RWPE1 (cell line): ENCODE results near the gene PRKCH.

Experiments
- CTCF ChIA-PET: fragments of 350-600 bp; sonication (Branson Sonifier 250); formaldehyde crosslinking; extraction: SDS; loops from one replicate; lab custom pipeline; 2021; lab: Yijun Ruan, JAX
- POLR2A ChIA-PET: fragments of 400-600 bp; formaldehyde crosslinking; extraction: SDS; loops from one replicate; lab custom pipeline; 2020; ENCODE audit warnings: antibody characterized with exemption; ENCODE audit not compliant: low non-redundant PET; lab: Yijun Ruan, JAX
- DNase-seq: peaks from one replicate; pipeline ENCODE4 v3.0.0; 2012; ENCODE audit warnings: low spot score
- H3K27ac ChIP-seq: fragments of 450-650 bp; 2 replicates; pipeline ENCODE4 v1.5.1; 2017
- TF ChIP-seq, protein P1 (sequence below): fragments of 450-650 bp; conservative IDR thresholded peaks from 2 replicates; pipeline ENCODE4 v1.5.1; 2017; ENCODE audit warnings: low read depth, mild to moderate bottlenecking

PRKCH gene

DNA sequence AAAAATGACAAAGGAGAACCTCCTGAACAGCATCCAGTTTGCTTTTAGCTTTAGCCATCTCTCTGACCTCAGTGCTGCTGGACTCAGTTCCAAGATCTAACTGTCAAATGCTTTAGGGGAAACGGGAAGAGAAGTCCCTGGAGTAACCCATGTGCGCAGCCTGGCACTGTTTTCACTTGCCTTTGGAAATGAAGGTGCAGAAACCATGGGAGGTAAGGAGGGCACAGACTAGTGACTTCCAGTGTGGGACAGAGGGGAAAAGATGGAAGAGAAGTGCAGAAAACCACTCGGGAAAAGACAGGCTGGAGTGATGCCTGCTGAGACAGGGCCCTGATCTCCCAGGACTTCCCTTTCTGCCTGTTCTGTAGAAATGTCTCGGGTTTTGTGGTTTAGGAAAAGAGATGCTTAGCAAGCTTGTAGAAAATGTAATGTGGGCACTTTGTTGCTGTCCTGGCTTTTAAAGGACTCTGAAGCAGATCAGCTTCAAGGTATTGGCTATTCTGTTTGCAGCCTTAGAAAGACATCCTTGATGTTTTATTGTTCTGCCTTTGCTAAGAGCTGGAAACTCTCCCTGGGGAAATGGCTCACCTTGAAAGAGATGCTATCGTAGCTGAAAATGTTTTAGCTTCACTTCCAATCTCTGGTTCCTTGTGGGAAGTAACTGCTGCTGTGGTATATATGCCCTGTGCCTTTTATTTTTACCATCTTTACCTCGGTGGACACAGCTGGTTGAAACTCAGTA lies 249.3 kb downstream of the PRKCH start:
- H3K27ac ChIP-seq, result peak overlapping the region; percentile 30; the same call in 1 of the 2 replicates
- TF ChIP-seq, protein P1, sequence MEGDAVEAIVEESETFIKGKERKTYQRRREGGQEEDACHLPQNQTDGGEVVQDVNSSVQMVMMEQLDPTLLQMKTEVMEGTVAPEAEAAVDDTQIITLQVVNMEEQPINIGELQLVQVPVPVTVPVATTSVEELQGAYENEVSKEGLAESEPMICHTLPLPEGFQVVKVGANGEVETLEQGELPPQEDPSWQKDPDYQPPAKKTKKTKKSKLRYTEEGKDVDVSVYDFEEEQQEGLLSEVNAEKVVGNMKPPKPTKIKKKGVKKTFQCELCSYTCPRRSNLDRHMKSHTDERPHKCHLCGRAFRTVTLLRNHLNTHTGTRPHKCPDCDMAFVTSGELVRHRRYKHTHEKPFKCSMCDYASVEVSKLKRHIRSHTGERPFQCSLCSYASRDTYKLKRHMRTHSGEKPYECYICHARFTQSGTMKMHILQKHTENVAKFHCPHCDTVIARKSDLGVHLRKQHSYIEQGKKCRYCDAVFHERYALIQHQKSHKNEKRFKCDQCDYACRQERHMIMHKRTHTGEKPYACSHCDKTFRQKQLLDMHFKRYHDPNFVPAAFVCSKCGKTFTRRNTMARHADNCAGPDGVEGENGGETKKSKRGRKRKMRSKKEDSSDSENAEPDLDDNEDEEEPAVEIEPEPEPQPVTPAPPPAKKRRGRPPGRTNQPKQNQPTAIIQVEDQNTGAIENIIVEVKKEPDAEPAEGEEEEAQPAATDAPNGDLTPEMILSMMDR, result no peak
- DNase-seq, result no peak
- ChIA-PET CTCF (no interaction called here), POLR2A (no interaction called here)

DNA sequence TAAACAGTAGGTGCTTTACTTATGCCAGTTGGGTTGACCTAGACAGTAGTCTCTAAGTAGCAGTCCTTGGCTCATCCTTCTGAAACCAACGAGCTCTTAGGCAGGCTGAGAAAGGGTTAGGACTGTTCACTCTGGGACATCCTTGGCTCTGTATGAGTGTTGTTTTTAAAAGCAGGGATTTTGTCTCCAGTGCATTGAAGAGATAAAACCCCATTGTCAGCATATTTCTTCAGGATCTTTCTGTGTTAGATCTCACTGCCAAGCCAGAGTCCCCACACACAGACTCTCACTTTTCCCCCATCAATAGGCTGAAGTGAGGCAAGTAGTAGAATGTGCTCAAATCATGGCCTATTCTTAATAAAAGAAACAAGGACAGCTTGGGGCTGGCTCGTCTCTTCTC lies 250.5 kb downstream of the PRKCH start:
- ChIA-PET POLR2A (no interaction called here), CTCF (interaction anchor here (0.5 kb wide), 1 partner anchor 1603 kb away, joined by 3 read pairs; no protein-coding TSS in a partner anchor)
- TF ChIP-seq, protein P1, result no peak
- no peak overlapping the region for H3K27ac ChIP-seq
- DNase-seq, result no peak

DNA sequence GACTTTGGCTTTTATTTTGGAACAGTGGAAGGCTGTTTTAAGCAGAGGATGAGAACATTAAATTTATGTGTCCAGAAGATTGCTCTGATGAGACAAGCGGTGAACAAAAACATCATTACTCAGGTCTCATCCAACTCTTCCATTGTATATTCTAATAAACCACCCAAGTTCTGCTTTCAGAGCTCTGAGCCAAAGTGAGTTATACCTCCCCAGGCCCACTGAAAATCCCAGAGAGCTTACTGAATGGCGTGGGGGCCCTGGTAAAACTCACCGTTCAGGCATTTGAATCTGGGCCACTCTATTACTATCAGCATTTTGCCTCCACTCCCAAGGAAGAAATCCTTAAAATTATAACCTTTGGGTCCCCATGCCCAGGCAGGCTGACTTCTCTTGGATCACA lies 251.9 kb downstream of the PRKCH start:
- H3K27ac ChIP-seq, result peak overlapping the region; percentile 96
- ChIA-PET POLR2A (no interaction called here), CTCF (no interaction called here)
- TF ChIP-seq, protein P1, result no peak
- no peak for DNase-seq

GRCh38 chr14:61573748-61574513 lies 252.6 kb downstream of the PRKCH start:
- TF ChIP-seq, protein P1, result no peak
- POLR2A ChIA-PET, result interaction anchor here (0.8 kb wide), 1 partner anchor 13 kb away, joined by 3 read pairs; no protein-coding TSS in a partner anchor
- CTCF ChIA-PET, result no interaction called here
- peak; percentile 83 for DNase-seq
- peak overlapping the region; percentile 96 for H3K27ac ChIP-seq

- POLR2A ChIA-PET, result interaction anchor here (0.8 kb wide), 1 partner anchor 12 kb away, joined by 3 read pairs; no protein-coding TSS in a partner anchor
Observed at GRCh38 chr14:61574514-61574807, 253.1 kb downstream of the PRKCH start.

DNA sequence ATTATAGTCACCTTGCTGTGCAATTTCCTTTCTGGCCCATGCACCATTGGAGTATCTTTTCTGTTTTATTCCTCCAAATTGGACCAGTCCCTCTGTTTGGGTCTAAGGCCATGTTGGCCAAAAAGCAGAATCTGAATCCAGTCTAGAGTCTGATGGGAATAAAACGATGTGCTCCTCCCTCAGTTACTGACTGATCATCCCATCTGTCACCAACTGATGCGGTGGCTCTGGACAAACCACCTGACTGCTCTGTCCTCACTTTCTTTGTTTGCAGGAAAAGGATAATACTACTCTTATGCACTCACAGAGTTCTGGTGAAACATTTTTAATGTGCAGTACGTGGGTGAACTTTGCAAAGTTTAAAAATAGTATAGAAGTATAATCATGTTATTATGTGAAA lies 253.7 kb downstream of the PRKCH start:
- DNase-seq, result no peak
- POLR2A ChIA-PET, result no interaction called here
- TF ChIP-seq, protein P1, result no peak
- peak overlapping the region; percentile 67 for H3K27ac ChIP-seq
- CTCF ChIA-PET, result interaction anchor here (0.6 kb wide), 1 partner anchor 314 kb away, joined by 5 read pairs; no protein-coding TSS in a partner anchor

More at GRCh38 chr14:61574514-61574807, 253.1 kb downstream of the PRKCH start:
- TF ChIP-seq, protein P1, result no peak
- peak overlapping the region; percentile 96 for H3K27ac ChIP-seq
- CTCF ChIA-PET, result no interaction called here
- DNase-seq, result peak; percentile 56
